Activated CD8-positive, alpha-beta memory T cell treated with anti-CD3 and anti-CD28 coated beads, Interleukin-2, amount 50 U/mL, for 24 hours (primary cell): ENCODE results near the gene TSPAN15.

Experiments
- DNase-seq: peaks from one replicate; pipeline ENCODE4 v3.0.0-alpha.2; 2020; ENCODE audit errors: extremely low read depth

The TSPAN15 gene

GRCh38 chr10:69553328-69553727 is 102.1 kb downstream of the TSPAN15 start:
- DNase-seq: no peak

- DNase-seq: no peak
Observed at GRCh38 chr10:69554611-69555010, 103.3 kb downstream of the TSPAN15 start.
